Tibial nerve (tissue), 4 donors: Measurements from ENCODE around the gene SIX5.

Source experiments
- CTCF ChIP-seq, 5 experiments: fragments of 200-600 bp in 3 of 5; fragments of 450-650 bp in 2 of 5; sonication (generic) in 3 of 5; IDR thresholded peaks; one replicate each; pipeline ENCODE4 v1.5.1; 2016 to 2019; ENCODE audit warnings: antibody characterized with exemption in 5 of 5, mild to moderate bottlenecking in 3 of 5, moderate library complexity in 2 of 5
- EP300 ChIP-seq, 2 donors: sonication (generic); formaldehyde crosslinking; IDR thresholded peaks; one replicate each; pipeline ENCODE4 v1.6.1; 2017; ENCODE audit warnings: antibody characterized with exemption in 2 of 2, mild to moderate bottlenecking in 1 of 2
- POLR2A ChIP-seq, 2 donors: fragments of 450-650 bp; IDR thresholded peaks; one replicate each; pipeline ENCODE4 v1.6.1; 2017; ENCODE audit warnings: antibody characterized with exemption in 2 of 2, mild to moderate bottlenecking in 2 of 2, moderate library complexity in 2 of 2

GRCh38 chr19:45798995-45799517 is 30.0 kb upstream of the SIX5 start:
- peak; percentile 77 to 93 (median 88) for TF ChIP-seq CTCF (IDR thresholded peaks at IDR 0.05)
- TF ChIP-seq POLR2A (IDR thresholded peaks at IDR 0.05), result no peak
- TF ChIP-seq EP300 (IDR thresholded peaks at IDR 0.05), result peak; percentile 28 to 41
